Stimulated activated CD8-positive, alpha-beta memory T cell treated with anti-CD3 and anti-CD28 coated beads, Interleukin-15, amount 100 ng/mL, for 4 hours (primary cell): Measurements from ENCODE around the gene DENND1C.
"Not testable (repeated sequence)": the region's sequence is repeated elsewhere in the genome, so short reads cannot be mapped to it uniquely, and the experiment has no call there.

Experiments
- DNase-seq, 2 donors: peaks; one replicate each; pipeline ENCODE4 v3.0.0-alpha.2; 2020; ENCODE audit warnings: low read depth in 2 of 2

The DENND1C gene

GRCh38 chr19:6509118-6509971, 27.8 kb upstream of the DENND1C start:
- no peak for DNase-seq

GRCh38 chr19:6508028-6508771, 26.6 kb upstream of the DENND1C start:
- DNase-seq, result not testable (repeated sequence)

- no peak for DNase-seq
Observed at GRCh38 chr19:6503407-6504201, 22.0 kb upstream of the DENND1C start.

GRCh38 chr19:6501740-6502648, 20.4 kb upstream of the DENND1C start, which contains the start of gene TUBB4A:
Gene TUBB4A (minus strand): TSS chr19:6502309. CDS start chr19:6502212, 97 bp downstream.
- DNase-seq, result no peak

GRCh38 chr19:6500837-6501739, 19.5 kb upstream of the DENND1C start:
- DNase-seq, result no peak

- no peak for DNase-seq
Observed at GRCh38 chr19:6499052-6499790, 17.6 kb upstream of the DENND1C start.

GRCh38 chr19:6498294-6499036, 16.9 kb upstream of the DENND1C start:
- no peak for DNase-seq

- no peak for DNase-seq
Observed at GRCh38 chr19:6495947-6496346, 14.4 kb upstream of the DENND1C start.

GRCh38 chr19:6494438-6495036, 12.9 kb upstream of the DENND1C start:
- DNase-seq, result no peak

- DNase-seq, result no peak
Observed at GRCh38 chr19:6491802-6492592, 10.4 kb upstream of the DENND1C start.

GRCh38 chr19:6490134-6490533, 8.5 kb upstream of the DENND1C start:
- DNase-seq, result no peak

GRCh38 chr19:6489278-6490061, 7.9 kb upstream of the DENND1C start:
- DNase-seq, result no peak

GRCh38 chr19:6484831-6485230, 3.2 kb upstream of the DENND1C start:
- DNase-seq, result no peak

GRCh38 chr19:6484230-6484629, 2.6 kb upstream of the DENND1C start:
- DNase-seq, result no peak

- no peak for DNase-seq
Observed at GRCh38 chr19:6483235-6483634, 1.6 kb upstream of the DENND1C start.

- no peak for DNase-seq
Observed at GRCh38 chr19:6482343-6482686, 728 bp upstream of the DENND1C start.
